ENCODE data around the gene SH3D19. TPM values are rescaled to one million over a fixed set of nuclear protein-coding genes. Genes with fewer than 3 reads are reported as not detected.
"Not testable (repeated sequence)": the region's sequence is repeated elsewhere in the genome, so short reads cannot be mapped to it uniquely, and the experiment has no call there.

The SH3D19 gene
- total RNA-seq, 1 donor from 2014 or later = 121 TPM

DNA sequence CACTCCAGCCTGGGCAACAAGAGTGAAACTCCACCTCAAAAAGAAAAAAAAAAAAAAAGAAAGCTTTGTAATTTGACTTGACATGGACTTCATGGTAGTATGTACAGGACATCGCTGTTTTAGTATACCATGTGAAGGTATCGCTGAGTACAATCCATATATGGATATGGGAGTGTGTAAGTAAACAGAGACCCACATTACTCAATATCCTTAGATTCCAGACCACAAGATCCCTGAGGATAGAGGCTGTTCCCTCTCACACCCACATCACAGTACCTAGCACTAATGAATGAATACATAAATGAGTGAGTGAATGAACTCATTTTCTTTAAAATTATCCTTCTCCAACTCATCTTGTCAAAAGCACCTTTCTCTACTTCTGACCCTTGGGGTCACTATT is 234.4 kb downstream of the SH3D19 start:
- TF ChIP-seq, protein P1, sequence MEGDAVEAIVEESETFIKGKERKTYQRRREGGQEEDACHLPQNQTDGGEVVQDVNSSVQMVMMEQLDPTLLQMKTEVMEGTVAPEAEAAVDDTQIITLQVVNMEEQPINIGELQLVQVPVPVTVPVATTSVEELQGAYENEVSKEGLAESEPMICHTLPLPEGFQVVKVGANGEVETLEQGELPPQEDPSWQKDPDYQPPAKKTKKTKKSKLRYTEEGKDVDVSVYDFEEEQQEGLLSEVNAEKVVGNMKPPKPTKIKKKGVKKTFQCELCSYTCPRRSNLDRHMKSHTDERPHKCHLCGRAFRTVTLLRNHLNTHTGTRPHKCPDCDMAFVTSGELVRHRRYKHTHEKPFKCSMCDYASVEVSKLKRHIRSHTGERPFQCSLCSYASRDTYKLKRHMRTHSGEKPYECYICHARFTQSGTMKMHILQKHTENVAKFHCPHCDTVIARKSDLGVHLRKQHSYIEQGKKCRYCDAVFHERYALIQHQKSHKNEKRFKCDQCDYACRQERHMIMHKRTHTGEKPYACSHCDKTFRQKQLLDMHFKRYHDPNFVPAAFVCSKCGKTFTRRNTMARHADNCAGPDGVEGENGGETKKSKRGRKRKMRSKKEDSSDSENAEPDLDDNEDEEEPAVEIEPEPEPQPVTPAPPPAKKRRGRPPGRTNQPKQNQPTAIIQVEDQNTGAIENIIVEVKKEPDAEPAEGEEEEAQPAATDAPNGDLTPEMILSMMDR (IDR thresholded peaks at IDR 0.05; ENCODE audit: borderline replicate concordance) = no peak
- H3K27me3 ChIP-seq (ENCODE audit: low read depth) = no peaks in the 10 kb centered on the region
- intact Hi-C loops (cut with micrococcal nuclease) = no loop called here
- H3K9me3 ChIP-seq (replicated peaks) = no peaks in the 10 kb centered on the region
- no peak overlapping the region for H3K4me3 ChIP-seq
- no peaks in the 10 kb centered on the region for H3K4me1 ChIP-seq
- H3K27ac ChIP-seq (replicated peaks) = no peak overlapping the region
- no peaks in the 10 kb centered on the region for H3K36me3 ChIP-seq
- DNase-seq = no peak

DNA sequence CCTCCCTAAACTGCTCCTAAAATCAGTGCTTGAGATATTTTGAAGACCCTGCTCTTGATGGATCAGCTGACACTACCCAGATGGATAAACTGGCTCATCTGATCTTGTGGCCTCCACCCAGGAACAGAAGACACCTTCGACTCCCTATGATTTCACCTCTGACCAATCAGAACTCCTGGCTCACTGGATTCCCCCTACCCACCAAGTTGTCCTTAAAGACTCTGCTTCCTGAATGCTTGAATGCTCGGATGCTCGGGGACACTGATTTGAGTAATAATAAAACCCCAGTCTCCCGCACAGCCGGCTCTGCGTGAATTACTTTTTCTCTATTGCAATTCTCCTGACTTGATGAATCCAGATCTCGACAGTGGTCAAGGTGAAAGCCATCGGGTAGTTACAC is 237.9 kb downstream of the SH3D19 start:
- Histone ChIP-seq H3K27me3 (ENCODE audit: low read depth) (no peaks in the 10 kb centered on the region), H3K9me3 (replicated peaks) (no peaks in the 10 kb centered on the region), H3K4me1 (no peaks in the 10 kb centered on the region), H3K36me3 (no peaks in the 10 kb centered on the region), H3K4me3 (no peak overlapping the region), H3K27ac (replicated peaks) (no peak overlapping the region)
- TF ChIP-seq, protein P1 (IDR thresholded peaks at IDR 0.05; ENCODE audit: borderline replicate concordance) = no peak
- no peak for DNase-seq
- intact Hi-C loops (cut with micrococcal nuclease) = no loop called here

DNA sequence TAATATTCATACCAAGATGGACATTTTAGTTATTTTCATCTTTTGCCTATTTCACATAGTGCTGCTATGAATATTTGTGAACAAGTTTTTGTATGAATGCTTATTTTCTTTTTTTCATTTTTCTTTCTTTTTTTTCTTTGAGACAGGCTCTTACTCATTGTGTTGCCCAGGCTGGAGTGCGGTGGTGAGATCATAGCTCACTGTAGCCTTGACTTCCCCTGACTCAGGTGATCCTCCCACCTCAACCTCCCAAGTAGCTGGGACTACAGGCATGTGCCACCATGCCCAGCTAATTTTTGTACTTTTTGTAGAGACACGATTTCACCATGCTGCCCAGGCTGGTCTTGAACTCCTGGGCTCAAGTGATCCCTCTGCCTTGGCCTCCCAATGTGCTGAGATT is 247.4 kb downstream of the SH3D19 start:
- H3K27me3 ChIP-seq (ENCODE audit: low read depth); DNase-seq; H3K4me1 ChIP-seq; H3K27ac ChIP-seq (replicated peaks); H3K36me3 ChIP-seq; H3K9me3 ChIP-seq (replicated peaks); intact Hi-C loops (cut with micrococcal nuclease); H3K4me3 ChIP-seq: not testable (repeated sequence)

DNA sequence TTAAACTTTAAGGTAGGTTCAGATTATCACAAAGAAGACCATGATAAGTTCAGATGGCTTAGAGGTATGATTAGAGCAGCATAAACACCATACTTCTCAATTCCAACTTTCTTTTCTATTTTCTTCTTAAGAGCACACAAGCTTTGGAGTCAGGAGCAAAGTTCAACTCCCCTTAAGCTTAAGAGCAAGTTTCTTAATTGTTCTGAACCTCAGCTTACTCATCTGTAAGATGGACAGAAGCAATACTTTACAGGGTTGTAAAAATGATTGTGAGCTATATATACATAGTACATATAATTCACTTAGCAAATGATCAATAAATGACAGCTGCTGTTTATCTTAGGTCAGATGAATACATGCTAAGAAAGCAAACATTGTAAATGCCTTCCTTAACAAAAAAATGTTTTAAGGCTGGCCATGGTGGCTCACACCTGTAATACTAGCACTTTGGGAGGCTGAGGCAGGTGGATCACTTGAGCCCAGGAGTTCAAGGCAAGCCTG is 250.9 kb downstream of the SH3D19 start:
- Histone ChIP-seq H3K27ac (replicated peaks) (no peak overlapping the region), H3K4me1 (no peaks in the 10 kb centered on the region), H3K27me3 (ENCODE audit: low read depth) (no peaks in the 10 kb centered on the region), H3K9me3 (replicated peaks) (no peaks in the 10 kb centered on the region), H3K4me3 (no peak overlapping the region), H3K36me3 (no peaks in the 10 kb centered on the region)
- intact Hi-C loops (cut with micrococcal nuclease) = no loop called here
- no peak for DNase-seq
- TF ChIP-seq, protein P1 (IDR thresholded peaks at IDR 0.05; ENCODE audit: borderline replicate concordance) = no peak

Other genes with a start within 250 kb of the SH3D19 start
- 1,043 TPM for gene RPS3A, start 226.0 kb downstream of the SH3D19 start, total RNA-seq
- gene PRSS48, start 48.4 kb downstream of the SH3D19 start, total RNA-seq = not detected
- gene FHIP1A, start 83.6 kb upstream of the SH3D19 start, total RNA-seq = 21.4 TPM